GM12874 (cell line): ENCODE data around the gene QRICH2.

ENCODE experiments used
- TF ChIP-seq, protein P1 (sequence below): IDR thresholded peaks from 2 replicates; pipeline ENCODE4 v1.5.1; 2011; ENCODE audit warnings: low read depth, mild to moderate bottlenecking, control low read depth, low read length, moderate library complexity; ENCODE audit not compliant: insufficient read depth

QRICH2 gene

DNA sequence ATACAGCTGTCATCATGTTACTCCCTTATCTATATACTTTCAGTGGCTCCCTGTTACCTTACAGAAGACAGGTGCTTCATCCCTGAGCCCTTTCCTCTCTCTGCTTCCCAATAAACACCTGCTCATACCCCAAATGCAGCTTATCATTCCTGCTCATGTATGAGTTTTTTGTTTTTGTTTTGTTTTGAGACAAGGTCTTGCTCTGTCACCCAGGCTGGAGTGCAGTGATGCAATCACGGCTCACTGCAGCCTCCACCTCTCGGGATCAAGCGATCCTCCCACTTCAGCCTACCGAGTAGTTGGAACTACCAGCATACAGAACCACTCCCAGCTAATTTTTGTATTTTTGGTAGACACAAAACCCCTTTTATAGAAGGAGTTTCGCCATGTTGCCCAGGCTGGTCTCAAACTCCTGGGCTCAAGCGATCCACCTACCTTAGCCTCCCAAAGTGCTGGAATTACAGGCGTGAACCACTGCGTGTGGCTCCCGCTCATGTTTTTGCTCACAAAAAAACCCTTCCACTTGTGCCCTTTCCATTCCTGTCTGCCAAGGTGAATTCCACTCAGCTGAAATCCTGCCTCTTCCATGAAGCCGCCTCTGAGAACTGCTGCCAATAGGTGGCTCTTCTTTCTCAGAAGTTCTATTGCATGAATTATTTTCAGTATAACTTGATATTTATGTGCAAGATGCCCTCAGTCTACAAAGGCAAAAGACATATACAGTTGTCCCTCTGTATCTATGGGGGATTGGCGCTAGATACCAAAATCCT is 59.9 kb downstream of the QRICH2 start:
- TF ChIP-seq, protein P1, sequence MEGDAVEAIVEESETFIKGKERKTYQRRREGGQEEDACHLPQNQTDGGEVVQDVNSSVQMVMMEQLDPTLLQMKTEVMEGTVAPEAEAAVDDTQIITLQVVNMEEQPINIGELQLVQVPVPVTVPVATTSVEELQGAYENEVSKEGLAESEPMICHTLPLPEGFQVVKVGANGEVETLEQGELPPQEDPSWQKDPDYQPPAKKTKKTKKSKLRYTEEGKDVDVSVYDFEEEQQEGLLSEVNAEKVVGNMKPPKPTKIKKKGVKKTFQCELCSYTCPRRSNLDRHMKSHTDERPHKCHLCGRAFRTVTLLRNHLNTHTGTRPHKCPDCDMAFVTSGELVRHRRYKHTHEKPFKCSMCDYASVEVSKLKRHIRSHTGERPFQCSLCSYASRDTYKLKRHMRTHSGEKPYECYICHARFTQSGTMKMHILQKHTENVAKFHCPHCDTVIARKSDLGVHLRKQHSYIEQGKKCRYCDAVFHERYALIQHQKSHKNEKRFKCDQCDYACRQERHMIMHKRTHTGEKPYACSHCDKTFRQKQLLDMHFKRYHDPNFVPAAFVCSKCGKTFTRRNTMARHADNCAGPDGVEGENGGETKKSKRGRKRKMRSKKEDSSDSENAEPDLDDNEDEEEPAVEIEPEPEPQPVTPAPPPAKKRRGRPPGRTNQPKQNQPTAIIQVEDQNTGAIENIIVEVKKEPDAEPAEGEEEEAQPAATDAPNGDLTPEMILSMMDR = no peak

DNA sequence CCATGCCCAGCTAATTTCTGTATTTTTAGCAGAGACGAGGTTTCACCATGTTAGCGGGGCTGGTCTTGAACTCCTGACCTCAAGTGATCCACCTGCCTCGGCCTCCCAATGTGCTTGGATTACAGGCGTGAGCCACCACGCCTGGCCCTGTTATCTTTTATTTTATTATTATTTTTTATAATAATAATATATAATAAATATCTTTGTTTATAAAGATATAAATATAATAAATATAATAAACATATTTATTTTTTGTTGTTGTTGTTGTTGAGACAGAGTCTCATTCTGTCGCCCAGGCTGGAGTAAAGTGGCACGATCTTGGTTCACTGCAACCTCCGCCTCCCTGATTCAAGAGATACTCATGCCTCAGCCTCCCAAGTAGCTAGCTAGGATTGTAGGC is 60.8 kb downstream of the QRICH2 start:
- TF ChIP-seq, protein P1 = no peak

DNA sequence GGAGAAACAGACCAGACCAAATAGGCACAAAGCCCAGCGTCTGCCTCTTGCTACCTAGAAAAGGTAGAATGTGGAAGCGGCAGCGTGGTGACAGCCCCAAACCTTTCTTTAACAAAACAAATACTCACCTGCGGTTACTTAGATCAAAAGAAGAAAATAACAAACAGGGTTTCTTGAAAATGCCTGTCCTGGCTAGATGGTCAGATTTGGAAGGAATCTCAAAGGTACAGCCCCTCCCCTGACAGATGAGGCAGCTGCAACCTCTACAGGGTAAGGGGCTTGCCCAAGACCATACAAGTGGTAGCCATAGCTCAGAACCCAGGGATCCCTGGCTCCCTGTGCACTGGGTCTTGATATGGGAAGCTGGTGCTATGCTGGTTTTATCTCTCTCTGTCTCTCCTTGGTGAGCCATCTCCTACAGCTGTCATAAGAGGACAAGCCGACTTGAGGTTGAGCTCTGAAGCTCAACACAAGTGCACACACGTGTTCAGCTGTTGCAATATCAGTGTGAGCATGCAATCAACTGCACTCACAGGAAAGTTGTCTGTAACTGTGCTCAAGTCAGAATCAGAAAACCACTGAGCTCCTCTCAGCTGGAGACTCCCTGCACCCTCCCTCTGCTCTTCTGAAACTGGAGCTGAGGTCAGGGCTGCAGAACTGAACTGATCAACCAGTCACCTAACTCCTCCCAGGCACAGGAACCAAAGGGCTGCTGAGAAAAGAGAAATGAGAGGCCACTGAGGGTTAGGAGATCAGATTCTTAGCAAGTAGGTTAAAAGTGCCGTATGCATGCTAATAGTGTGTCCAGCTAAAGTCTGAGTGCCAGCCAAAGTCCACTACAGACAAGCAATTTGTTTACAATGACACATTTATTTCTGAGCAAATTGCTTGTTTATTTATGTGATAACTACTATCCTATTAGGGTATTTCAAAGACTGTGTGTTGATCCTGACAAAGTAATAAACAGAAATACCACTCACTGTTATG is 61.7 kb downstream of the QRICH2 start:
- TF ChIP-seq, protein P1 = no peak

DNA sequence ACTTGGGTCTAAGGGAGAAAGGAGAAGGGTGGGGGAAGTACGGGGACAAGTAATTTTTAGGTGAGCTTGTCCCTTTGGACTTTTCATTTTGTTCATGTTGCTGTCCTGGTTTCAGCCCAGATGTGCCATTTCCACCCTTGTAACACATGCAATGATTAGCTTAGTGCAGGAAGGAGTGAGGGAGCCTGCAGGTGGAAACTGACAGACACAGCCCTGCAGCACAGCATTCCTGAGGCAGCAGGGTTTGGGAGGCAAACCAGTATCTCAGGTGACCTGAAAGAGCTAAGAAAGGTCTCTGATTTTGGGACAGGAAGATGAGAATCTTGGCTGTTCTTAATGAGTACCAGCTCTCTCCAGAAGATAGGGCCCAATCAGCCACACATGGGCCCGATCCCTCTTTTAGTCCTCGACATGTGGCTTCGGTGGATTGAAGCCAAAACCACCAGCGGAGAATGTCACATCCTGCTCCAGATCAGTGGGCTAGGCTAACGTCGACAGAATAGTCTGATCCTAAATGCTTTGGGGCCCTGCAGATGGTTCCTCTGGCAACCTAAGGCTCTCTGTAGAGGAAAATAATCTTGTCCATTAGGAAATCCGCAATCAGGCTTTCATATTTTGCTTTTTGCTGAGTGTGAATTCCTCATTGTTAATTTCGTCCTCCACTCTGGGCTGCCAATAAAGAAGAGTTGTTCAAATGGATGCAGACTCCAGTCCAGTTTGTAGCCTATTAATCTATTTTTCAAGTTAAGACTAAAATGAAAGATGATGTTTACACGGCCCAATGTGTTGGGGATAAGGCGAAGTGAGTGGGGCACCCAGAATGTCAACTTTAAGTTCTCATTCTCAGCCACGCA is 64.0 kb downstream of the QRICH2 start:
- TF ChIP-seq, protein P1 = no peak

DNA sequence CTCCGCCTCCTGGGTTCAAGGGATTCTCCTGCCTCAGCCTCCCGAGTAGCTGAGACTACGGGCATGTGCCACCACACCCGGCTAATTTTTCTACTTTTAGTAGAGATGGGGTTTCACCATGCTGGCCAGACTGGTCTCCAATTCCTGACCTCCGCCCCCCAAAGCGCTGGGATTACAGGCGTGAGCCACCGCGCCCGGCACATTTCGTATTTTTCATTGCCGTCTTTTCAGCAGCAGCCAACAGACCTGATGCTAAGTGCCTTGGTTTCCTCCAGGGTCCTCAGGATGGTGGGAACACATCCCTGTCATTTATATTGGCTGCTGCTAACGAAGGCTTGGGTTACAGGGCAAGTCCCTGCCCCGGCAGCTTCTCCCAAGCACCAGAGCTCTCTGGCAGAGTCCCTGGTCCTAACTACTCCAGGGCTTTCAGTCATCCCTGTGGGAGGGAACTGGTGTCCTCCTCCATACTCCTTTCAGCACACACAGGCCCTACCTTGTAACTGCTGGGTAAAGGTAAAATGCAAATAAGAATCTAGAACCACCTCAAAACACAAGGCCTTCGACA is 66.3 kb downstream of the QRICH2 start:
- TF ChIP-seq, protein P1 = no peak

DNA sequence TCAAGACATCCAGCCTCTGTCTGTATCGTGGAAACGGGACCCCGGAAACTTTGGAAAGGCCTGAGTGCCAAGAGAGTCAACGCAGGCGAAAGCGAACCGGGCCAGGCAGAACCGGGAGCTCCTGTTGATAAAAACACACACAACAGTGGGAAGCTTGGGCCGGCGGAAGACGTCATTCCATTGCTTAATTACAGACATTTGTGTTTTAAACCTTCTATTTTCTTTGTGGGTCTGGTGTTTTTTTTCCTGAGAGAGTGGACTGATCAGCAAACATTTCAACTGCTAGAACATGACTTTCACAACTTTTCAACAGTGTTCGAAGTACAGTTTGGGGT is 66.9 kb downstream of the QRICH2 start:
- TF ChIP-seq, protein P1 = no peak
